ENCODE data around the gene CD72. TPM values are rescaled to one million over a fixed set of nuclear protein-coding genes. Genes with fewer than 3 reads are reported as not detected.
A peak's percentile ranks its signal among the peaks of the same experiment; 100 is the strongest.
"Not testable (repeated sequence)": the region's sequence is repeated elsewhere in the genome, so short reads cannot be mapped to it uniquely, and the experiment has no call there.

The CD72 gene
- polyA plus RNA-seq, 3 donors, result 1.6 to 6.8 (median 1.8) TPM

- H4K20me1 ChIP-seq (ENCODE audit: insufficient read depth, low read length); H3K36me3 Mint-ChIP-seq; DNase-seq; H3K79me2 ChIP-seq (ENCODE audit: insufficient read depth, low read length); H3K9ac ChIP-seq (ENCODE audit: insufficient read depth, low read length, poor library complexity, severe bottlenecking); H3K27me3 Mint-ChIP-seq (ENCODE audit: low read depth in 3 of 3); H3K4me3 Mint-ChIP-seq; intact Hi-C loops (cut with micrococcal nuclease); H3K27me3 ChIP-seq (ENCODE audit: control insufficient read depth in 2 of 2, insufficient read depth in 2 of 2, low read length in 2 of 2); H3K36me3 ChIP-seq (replicated peaks in 1 of 2; ENCODE audit: control insufficient read depth in 1 of 2, insufficient read depth in 2 of 2, low read length in 2 of 2); H3K9me3 ChIP-seq (replicated peaks in 1 of 2; ENCODE audit: control insufficient read depth in 1 of 2, insufficient read depth in 1 of 2, low read length in 2 of 2); H3K9me3 Mint-ChIP-seq; H2AFZ ChIP-seq (ENCODE audit: insufficient read depth, low read depth, low read length, poor library complexity, severe bottlenecking): not testable (repeated sequence)
- 96% methylated on average over 5 of the region's 6 CpGs for WGBS (ENCODE audit: insufficient coverage)
- Histone ChIP-seq H3K4me3 (replicated peaks in 1 of 3; ENCODE audit: low read depth in 2 of 3, low read length in 3 of 3) (peak overlapping the region in 1 of 3 experiments; percentile 2), H3K27ac (ENCODE audit: low read depth in 1 of 2, low read length in 2 of 2) (peak overlapping the region; percentile 71 to 90), H3K4me1 (ENCODE audit: control insufficient read depth in 1 of 2, insufficient read depth in 2 of 2, low read length in 2 of 2) (peaks cover 80 to 83% of the 10 kb centered on the region in 2 donors), H3K4me2 (replicated peaks; ENCODE audit: extremely low read depth, low read length, poor library complexity, severe bottlenecking) (peak overlapping the region; percentile 52)
- Mint-ChIP-seq H3K27ac (peak overlapping the region; percentile 72 to 92 (median 91)), H3K4me1 (peaks cover 82% of the 10 kb centered on the region)
Observed at GRCh38 chr9:35636877-35637246, 18.6 kb upstream of the CD72 start.

GRCh38 chr9:35636135-35636876 lies 18.1 kb upstream of the CD72 start:
- no peak for TF ChIP-seq CTCF (IDR thresholded peaks at IDR 0.05)
- Histone ChIP-seq H3K36me3 (replicated peaks in 1 of 2; ENCODE audit: control insufficient read depth in 1 of 2, insufficient read depth in 2 of 2, low read length in 2 of 2) (no peaks in the 10 kb centered on the region), H3K4me1 (ENCODE audit: control insufficient read depth in 1 of 2, insufficient read depth in 2 of 2, low read length in 2 of 2) (peaks cover 74 to 77% of the 10 kb centered on the region in 2 donors), H3K27ac (ENCODE audit: low read depth in 1 of 2, low read length in 2 of 2) (peak overlapping the region; percentile 71 to 90), H3K4me3 (replicated peaks in 1 of 3; ENCODE audit: low read depth in 2 of 3, low read length in 3 of 3) (peak overlapping the region in 1 of 3 experiments; percentile 2), H4K20me1 (ENCODE audit: insufficient read depth, low read length) (no peaks in the 10 kb centered on the region), H3K27me3 (ENCODE audit: control insufficient read depth in 2 of 2, insufficient read depth in 2 of 2, low read length in 2 of 2) (no peaks in the 10 kb centered on the region), H3K4me2 (replicated peaks; ENCODE audit: extremely low read depth, low read length, poor library complexity, severe bottlenecking) (peak overlapping the region; percentile 52), H3K9ac (ENCODE audit: insufficient read depth, low read length, poor library complexity, severe bottlenecking) (no peak overlapping the region), H2AFZ (ENCODE audit: insufficient read depth, low read depth, low read length, poor library complexity, severe bottlenecking) (no peak overlapping the region), H3K9me3 (replicated peaks in 1 of 2; ENCODE audit: control insufficient read depth in 1 of 2, insufficient read depth in 1 of 2, low read length in 2 of 2) (no peaks in the 10 kb centered on the region), H3K79me2 (ENCODE audit: insufficient read depth, low read length) (no peaks in the 10 kb centered on the region)
- H3K4me1 Mint-ChIP-seq, result peaks cover 76% of the 10 kb centered on the region
- peak overlapping the region in 1 of 2 donors; percentile 53 for H3K4me3 Mint-ChIP-seq
- peak overlapping the region; percentile 72 to 92 (median 91) for H3K27ac Mint-ChIP-seq
- peaks cover 0 to 2% (median 0%) of the 10 kb centered on the region in 3 donors for H3K27me3 Mint-ChIP-seq (ENCODE audit: low read depth in 3 of 3)
- H3K9me3 Mint-ChIP-seq, result peaks cover 0 to 6% (median 3%) of the 10 kb centered on the region in 7 donors
- H3K36me3 Mint-ChIP-seq, result peaks cover 9% of the 10 kb centered on the region in 2 donors
- WGBS (ENCODE audit: insufficient coverage), result 78% methylated on average over 6 of the region's 9 CpGs
- DNase-seq, result peak in 1 of 3 donors; percentile 50
- intact Hi-C loops (cut with micrococcal nuclease), result no loop called here
